ENCODE measurements around the gene HOXC10.

The HOXC10 gene

GRCh38 chr12:53984901-53985691 lies at the start of gene HOXC10:
HOXC10 (plus strand) TSS chr12:53985146; CDS start chr12:53985260, 114 bp downstream.
- DNase-seq (ENCODE audit: low spot score), result peak; percentile 69

- no peak for DNase-seq (ENCODE audit: low spot score)
Observed at GRCh38 chr12:53935383-53936341, 49.3 kb upstream of the HOXC10 start.

DNA sequence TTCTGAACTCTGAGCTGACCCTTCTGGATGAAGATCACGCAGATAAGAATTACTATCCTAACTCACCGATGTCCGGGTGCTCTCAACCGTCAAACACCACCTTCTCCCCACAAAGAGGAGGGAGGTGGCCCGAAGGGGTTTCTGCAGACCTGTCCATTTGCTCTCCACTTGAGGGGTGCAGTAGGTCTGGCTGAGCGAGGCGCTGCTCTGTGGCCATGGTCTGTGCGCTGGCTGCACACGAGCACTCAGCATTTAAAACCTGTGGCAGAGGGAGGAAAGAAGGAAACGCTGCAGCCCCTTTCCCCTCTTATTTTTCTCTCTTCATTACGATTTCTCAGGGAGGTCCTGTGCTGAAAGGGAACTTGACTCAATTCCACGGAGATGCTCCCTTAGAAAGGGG lies 47.8 kb upstream of the HOXC10 start:
- DNase-seq (ENCODE audit: low spot score), result no peak

- DNase-seq (ENCODE audit: low spot score), result no peak
Observed at GRCh38 chr12:53937596-53938325, 47.2 kb upstream of the HOXC10 start.

DNA sequence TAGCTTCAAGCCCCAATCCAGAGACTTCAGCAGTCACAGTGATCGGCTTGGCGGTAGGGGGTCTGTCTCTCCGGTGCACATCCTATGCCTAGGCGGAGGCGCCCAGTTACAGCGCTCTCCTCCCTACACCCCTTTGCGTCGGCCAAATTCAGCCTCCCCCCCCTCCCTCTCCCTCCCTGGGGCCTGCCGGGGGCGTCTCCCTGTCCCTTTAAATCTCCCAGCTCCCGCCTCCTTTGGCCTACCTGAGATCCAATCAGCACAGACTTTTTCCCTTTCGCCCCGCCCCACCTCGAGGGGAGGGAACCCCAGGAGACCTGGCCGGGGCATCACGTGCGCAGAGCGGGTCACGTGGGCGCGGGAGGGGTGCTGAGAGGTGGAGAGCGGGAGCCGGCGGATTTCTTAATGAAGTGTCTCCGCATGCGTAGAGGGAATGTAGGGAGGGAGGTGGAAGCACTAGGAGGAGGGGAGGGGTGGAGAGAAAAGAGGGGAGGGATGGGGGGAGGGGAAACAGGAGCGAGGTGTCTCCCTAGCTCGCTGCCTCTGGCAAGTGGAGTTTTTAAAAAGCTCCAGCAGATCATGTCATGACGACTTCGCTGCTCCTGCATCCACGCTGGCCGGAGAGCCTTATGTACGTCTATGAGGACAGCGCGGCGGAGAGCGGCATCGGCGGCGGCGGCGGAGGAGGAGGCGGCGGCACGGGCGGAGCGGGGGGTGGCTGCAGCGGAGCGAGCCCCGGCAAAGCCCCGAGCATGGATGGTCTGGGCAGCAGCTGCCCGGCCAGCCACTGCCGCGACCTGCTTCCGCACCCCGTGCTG lies 46.4 kb upstream of the HOXC10 start, which contains the start of gene HOXC13:
TSS of gene HOXC13 (plus strand) at position 506 of the 815 bp plus-strand sequence. CDS start at position 582, 76 bp downstream.
- DNase-seq (ENCODE audit: low spot score), result no peak

- no peak for DNase-seq (ENCODE audit: low spot score)
Observed at GRCh38 chr12:53939141-53940108, 45.5 kb upstream of the HOXC10 start.

- DNase-seq (ENCODE audit: low spot score), result no peak
Observed at GRCh38 chr12:53940443-53941014, 44.4 kb upstream of the HOXC10 start.

- no peak for DNase-seq (ENCODE audit: low spot score)
Observed at GRCh38 chr12:53941187-53941586, 43.8 kb upstream of the HOXC10 start.

DNA sequence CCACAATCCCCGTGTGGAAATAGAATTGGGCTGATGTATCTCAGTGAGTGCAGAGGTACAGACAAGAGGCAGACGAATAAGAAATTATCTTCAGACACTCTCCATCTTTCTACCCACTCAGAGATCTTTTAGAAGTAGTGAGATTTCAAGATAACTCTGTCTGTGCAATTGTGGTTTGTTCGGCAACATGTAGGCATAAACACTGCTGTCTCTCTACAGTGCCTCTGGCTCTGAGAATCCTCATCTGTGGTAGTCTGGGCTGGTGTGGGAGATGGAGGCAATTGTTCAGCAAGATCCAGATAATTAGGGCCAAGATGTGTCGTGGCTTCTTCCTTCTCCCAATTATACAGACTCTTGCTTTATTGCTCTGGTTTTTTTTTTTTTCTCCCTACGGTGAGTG lies 43.2 kb upstream of the HOXC10 start:
- DNase-seq (ENCODE audit: low spot score), result no peak

DNA sequence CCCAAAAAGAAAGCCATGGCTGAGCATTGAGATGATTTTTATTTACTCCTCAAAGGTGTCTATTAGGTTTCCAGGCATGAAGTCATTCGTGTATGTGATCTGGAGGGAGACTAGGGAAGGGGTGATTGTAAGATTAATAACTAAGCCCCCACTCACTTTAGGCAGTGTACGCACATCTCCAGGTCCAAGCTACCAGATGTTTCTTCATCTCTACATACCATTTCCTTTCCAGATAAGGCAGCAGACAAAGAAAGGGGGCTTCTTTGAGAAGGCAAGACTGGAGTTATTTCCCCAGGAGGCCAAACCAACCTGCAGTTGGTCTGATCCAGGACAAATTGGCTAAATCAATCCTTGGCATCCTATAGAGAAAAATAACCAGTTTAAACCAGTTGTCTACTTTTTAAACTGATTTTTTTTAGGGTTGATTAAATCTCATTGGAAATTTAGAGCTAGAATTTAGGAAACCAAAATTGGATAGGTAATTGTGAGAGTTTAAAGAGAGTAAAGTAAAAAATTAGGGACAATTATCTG lies 42.4 kb upstream of the HOXC10 start:
- DNase-seq (ENCODE audit: low spot score), result no peak

GRCh38 chr12:53944209-53944608 lies 40.7 kb upstream of the HOXC10 start:
- no peak for DNase-seq (ENCODE audit: low spot score)

GRCh38 chr12:53944907-53945847 lies 39.8 kb upstream of the HOXC10 start:
- no peak for DNase-seq (ENCODE audit: low spot score)

DNA sequence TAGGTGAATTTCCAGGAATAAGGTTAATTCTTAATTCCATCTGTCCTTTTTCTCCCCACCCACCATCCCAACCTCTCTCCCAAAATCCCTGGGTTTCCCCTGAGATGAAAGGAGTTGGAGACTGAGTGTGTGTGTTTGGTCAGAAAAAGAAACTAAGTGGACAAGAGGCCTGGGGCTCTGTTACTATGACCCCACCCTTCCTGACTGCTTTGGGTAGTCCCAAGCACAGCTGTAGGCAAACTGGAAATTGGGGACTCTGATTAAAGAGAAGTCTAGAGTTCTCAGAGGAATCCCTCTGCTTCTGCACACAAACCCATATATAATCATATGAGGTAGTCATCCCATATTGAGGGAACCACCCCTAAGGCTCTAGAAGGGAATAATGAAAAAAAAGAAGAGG lies 37.2 kb upstream of the HOXC10 start:
- no peak for DNase-seq (ENCODE audit: low spot score)

- DNase-seq (ENCODE audit: low spot score), result no peak
Observed at GRCh38 chr12:53948650-53949593, 36.0 kb upstream of the HOXC10 start.

DNA sequence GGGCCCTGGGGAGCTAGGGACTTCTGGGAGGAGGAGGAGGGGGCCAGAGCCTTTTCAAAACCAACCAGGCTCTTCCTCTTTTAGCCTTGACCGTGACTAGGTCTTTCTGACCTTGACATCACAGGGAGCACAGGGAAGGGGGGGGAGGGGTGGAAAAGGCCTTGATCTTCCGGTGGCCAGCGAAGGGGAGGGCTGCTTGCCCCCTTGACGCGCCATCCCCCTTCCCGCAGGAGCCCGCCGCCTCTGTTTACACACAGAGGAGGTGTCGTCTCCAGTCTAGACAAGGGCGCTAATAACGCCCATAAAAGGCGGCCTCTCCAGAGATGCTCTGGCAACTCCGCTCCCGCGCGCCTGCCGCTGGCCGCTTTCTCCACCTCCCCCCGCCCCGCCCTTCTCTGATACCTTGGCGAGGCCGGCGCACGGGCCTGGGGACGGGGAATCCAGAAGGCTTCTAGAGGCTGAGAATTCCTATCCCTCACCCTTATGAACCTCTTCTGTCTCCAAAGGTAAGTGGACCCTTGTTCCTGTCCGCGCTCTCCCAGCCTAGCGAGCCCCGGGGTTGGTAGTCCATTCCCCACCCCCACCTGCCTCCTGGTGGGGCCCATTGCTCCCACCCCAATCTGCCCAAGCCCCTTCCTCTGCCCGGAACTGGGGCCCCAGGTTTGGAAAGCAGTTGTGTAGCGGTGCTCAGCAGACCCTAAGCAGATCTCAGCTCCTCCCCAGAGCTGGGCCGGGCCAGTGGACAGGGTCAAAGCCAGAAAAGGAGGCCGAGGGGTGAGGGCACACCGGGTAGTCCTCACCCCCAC lies 35.1 kb upstream of the HOXC10 start:
- DNase-seq (ENCODE audit: low spot score), result no peak

DNA sequence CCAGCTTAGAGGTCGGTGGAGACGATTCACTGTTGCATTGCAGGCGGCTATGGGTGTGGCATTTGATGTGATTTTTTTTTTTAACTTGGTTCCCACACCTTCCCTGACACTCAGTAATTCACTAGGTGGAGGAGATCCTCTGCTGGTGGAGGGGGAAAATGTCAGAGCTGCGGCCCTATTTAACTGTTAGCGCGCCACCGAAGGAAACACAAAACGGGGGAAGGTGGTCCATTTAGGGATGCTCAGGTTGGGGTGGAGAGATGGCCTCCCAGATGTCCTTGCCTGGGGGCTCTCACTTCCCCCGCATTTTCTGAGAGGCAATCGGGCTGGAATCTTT lies 34.5 kb upstream of the HOXC10 start:
- DNase-seq (ENCODE audit: low spot score), result no peak

Data from CD4-positive, alpha-beta T cell treated with Interleukin-15 for 4 hours (primary cell).